Right kidney (tissue), 9 donors: ENCODE data around the gene ENHO.
A peak's percentile ranks its signal among the peaks of the same experiment; 100 is the strongest.

Source experiments
- DNase-seq: peaks from one replicate; pipeline ENCODE4 v3.0.0-alpha.2; 2016
- long read RNA-seq, 8 donors: transcript quantifications; one replicate each; lab custom pipeline, GENCODE V29; 2026

The ENHO gene
- long read RNA-seq, donor 1, partial matches to known transcripts: 0 of 2 reads
- long read RNA-seq, donor 1, other reads (novel, unspliced or antisense): 0 of 2 reads
- long read RNA-seq, donor 2, partial matches to known transcripts: 0 of 2 reads
- long read RNA-seq, donor 2, other reads (novel, unspliced or antisense): 0 of 2 reads
- long read RNA-seq, donor 3, partial matches to known transcripts: 0 of 1 reads
- long read RNA-seq, donor 3, other reads (novel, unspliced or antisense): 0 of 1 reads
- long read RNA-seq, donor 4, partial matches to known transcripts: 0 of 1 reads
- long read RNA-seq, donor 4, other reads (novel, unspliced or antisense): 0 of 1 reads
- long read RNA-seq, donor 5, partial matches to known transcripts: 0 of 4 reads
- long read RNA-seq, donor 5, other reads (novel, unspliced or antisense): 0 of 4 reads
- long read RNA-seq, donor 6, partial matches to known transcripts: 0 of 2 reads
- long read RNA-seq, donor 6, other reads (novel, unspliced or antisense): 0 of 2 reads
- long read RNA-seq, donor 7, partial matches to known transcripts: 0 of 4 reads
- long read RNA-seq, donor 7, other reads (novel, unspliced or antisense): 0 of 4 reads
- long read RNA-seq, donor 8, partial matches to known transcripts: 0 of 1 reads
- long read RNA-seq, donor 8, other reads (novel, unspliced or antisense): 0 of 1 reads

DNA sequence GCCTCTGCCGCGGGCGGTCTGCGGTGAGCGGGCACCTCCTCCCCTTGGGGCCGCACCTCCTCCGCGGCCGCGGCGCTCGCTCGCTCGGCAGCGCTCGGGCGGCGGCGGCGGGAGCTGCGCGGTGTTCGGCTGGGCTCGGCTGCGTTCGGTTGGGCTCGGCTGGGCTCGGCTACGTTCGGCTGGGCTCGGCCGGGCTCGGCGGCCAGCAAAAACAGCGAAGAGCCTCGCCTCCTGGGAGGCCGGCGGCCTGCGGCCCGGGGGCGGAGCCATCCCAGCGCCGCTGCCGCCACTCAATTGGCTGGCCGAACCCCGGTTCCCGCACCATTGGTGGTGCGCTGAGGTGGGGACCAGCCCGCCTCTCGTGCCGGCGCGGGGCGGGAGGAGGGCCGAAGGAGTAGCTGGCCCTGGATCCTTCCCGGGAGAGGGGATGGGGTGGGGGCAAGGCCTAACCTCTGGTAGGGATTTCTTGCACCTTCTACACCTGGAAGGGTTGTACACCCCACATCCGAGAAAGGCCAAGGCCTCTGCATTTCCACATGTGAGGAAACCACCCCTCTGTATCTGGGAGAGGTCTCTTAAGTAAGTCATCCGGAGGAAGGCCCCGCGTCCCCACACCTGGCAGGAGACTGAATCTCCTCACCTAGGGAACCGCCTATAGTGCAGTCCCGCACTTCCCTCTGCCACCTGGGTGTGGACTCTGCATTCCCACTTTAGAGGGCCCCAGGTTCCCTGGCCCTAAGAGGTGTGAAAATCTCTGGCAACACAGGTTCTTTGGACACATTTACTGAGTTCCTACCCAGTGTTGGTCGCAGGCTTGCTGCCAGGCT lies at the start of gene ENHO:
TSS of gene ENHO (minus strand) at position 20 of the 827 bp plus-strand sequence. CDS start 1,295 bp downstream, outside the sequence.
- peak; percentile 89 for DNase-seq

DNA sequence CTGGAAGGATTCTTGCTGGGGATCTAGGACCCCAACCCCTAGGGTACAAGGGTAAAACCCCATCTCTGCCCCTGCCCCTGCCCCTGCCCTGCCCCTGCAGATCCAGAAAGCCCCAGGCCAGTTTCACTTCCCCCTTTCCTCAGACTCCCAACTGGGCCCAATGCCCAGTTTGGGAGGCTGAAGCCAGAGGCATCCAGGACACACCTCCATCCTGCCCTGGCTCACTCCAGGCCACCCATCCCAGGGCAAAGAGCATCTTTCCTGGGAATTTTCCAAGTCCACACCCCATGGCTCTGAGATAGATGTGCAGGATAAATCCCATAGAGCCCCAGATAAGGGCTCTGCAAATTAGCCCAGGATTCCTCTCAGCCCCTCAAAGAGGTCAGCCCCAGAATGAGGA lies 49.3 kb upstream of the ENHO start:
- DNase-seq: no peak

DNA sequence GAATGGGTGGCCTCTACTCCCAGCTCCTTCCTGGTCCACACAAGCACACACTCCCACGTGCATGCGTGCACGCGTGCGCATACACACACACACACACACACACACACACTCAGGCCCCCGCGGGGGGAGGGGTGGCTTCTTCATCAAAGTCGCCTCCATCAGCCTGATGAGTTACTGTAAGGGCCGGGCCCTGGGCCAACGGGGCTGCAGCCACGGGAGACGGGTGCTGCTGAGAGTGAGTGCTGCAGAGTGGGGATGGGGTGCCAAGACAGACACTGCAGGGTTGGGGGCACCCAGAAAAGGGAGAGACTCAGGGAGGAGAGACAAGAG lies 48.7 kb upstream of the ENHO start:
- no peak for DNase-seq

DNA sequence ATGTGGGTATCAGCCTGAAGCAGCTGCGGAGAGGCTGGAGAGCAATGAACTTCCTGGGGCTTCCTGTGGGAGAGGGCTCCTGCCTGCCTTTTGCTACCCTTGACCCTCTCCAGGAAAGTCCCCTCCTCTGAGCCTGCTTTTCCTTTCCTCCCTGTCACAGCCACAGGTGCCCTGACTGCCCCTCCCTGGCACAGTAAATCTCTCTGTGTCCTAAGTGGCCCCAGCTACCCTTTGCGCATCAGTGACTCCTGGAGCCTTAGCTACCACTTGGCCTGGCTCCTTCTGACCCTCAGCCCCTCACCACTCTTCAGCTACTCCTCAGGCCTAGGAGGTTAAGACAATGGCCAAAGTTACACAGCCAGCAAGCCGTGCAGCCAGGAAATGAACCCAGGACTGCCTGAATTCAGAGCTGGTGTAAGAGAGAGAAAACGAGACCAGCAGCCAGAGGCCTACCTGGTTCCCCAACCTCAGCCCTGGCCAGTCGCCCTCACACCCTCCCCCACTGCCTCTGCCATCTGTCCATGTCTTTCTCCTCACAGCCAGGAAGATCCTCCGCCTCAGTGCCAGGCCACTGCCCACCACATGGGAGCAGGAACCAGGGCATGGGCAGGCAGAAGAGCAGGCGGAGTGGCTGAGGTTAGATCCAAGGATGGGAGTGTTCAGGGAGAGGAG lies 48.2 kb upstream of the ENHO start:
- no peak for DNase-seq

DNA sequence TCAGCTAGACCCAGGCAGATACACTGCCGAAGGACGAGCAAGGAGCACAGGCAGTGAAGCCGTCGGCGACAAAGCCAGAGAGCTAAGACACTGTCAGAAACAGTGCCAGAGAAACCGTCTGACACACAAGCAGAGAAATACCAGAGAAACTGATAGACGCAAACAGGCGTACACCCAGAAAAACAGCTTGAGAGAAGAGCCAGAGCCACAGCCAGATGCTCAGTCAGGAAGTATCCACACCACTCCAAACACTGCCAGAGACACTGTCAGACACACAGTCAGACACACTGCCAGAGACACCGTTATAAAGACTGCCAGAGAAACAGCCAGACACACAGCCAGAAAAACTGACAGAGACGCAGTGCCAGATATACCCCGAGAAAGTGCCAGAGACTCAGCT lies 47.6 kb upstream of the ENHO start:
- no peak for DNase-seq

DNA sequence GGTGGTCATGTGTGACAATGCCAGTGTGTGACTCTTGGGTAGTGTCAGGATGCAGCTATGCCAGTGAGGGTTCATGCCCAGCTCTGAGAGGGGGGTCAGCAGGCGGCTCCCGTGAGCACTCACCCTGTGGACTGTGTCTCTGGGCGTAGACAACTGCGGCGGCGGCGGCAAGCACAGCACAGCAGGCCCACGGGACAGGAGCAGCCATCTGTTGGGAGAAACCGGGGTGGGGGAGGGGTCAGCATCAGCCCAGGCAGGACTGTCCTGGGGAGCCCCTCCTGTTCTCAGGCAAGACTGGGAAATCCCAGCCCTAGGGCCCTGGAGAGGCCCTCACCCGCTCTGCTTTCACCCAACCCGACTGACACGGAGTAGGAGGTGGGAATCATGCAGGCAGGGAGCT lies 46.0 kb upstream of the ENHO start:
- no peak for DNase-seq

DNA sequence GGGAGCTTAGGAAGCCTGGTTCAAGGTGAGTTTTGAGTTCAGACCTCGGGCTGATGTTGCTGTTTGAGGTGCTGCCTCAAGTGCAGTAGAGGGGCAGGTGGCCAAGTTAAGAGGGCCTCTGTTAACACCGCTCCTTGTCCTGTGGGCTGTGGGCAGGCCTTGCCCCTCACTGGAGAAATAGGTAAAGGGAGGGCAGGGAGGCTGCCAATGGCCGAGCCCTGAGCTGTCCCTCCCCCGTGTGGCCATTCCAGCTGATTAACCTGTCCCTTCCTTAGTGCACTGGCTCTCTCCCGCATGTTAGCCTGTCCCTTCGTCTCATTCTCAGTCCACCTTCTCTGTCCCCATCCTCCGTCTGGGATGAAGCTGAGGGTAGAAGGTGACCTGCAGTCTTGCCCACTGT lies 45.3 kb upstream of the ENHO start:
- no peak for DNase-seq

DNA sequence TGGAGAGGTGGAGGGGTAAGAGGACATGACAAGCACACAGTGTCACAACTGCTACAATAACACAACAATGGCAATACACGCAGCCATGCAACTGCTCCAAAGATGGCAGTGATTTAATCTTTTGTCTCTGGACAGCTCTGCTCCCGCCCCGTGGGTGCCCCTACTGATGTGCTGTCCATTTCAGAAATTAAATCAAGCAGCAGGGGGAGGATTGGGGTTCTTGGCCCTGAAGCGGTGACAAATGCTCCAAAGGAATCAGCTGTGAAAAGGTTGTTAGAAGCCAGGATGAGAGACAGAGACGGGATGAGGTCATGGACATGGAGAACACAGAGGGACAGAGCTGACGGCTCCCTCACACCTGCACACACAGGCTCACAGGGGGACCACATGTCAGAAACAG lies 44.2 kb upstream of the ENHO start:
- DNase-seq: no peak

DNA sequence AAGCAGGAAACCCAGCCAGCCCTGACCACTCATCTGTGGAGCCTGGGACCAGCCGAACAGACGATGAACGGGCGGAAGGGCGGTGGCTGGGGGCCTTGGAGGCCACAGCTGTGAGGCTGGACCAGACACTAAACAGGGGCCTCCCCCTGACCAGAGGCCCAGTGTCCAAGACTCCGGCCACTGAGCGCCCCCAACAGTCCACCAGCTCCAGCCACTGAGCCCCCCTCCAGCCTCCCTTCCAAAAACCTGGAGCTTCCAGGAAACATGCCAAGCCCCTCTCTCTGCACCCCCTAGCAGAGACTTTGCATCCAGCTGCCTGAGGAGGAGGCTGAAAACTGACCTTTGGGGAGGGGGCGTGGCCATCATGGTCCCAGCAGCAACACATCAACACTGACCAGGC lies 43.5 kb upstream of the ENHO start:
- DNase-seq: no peak

DNA sequence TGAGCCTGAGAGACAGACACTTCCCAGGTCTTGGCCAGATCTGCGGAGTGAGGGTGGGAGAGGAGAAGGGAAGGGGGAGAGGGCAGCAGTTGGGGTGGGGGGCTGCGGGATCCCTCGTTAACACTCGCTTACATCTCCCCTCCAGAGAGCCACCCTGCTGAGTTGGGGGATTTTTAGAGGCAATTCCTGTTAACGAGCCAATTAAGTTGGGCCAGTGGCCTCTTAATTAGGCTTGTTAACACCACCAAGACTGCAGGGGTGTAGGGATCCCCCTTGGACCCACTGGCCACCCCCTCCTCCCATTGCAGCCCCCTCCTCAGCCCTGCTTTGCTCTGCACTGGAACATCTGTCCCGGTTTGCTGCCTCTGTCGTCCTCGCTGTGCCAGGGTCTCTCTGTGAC lies 43.1 kb upstream of the ENHO start:
- DNase-seq: no peak

DNA sequence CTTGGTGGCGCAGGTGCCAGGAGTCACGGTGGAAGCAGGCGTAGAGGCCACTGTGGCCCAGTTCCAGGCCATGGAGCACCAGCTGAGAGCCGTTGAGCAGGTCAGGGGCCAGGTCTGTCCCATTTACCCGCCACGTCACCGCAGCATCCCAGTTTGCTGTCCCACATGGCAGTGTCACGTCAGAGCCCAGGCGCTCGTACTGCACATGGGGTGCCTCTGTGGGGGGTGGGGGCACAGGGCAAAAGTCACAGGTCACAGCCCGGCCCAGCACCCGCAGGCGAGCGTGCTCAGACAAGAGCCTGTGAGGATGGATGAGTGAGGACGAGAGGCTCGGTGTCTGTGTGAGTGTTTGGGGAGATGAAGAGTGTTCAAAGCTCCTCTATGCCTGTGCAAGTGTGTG lies 41.8 kb upstream of the ENHO start:
- no peak for DNase-seq

DNA sequence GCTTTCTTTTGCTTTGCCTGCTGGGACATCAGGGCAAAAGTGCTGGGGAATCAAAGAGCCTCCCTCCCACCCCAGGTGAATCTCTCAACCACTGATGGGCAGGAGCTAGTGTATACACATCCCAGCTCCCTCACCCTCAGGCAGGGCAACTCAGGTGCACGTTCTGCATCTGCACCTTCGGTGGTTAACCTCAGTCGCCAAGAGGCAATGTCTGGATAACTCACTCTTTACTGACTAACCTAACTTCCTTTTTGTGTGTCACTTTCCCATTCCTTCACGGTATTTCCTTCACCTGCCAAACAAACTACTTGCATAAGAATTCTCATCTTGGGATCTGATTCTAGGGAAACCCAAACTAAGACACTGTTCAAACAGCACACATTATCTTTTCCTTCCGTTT lies 40.5 kb upstream of the ENHO start:
- no peak for DNase-seq

DNA sequence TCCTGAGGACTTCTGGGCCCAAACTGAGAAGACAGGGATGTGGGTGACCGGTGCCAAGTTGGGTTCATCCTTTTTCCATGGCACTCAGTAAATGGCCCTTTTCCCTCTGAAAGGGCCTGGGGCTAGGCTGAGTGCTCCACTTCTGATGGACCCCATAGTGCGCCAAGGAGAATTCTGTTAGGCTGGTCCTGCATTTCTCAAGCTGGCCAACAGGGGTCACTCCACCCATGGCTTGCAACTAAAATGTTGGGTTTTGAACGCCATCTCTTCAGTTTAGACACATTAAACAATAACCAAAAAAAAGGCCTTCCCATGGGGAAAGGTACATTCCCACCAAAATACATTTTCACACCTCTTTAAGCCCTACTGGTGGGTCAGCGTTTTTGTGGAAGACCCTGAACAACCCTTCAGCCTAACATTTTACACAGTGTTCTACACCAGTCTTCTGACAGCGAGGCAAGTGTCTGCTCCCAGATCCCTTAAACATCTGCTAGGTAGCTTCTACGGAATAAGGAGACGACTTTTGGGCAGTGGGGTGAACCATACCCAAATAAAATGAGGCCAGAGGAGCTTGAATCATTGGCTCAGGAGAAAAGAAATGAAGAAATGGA lies 39.5 kb upstream of the ENHO start:
- no peak for DNase-seq

DNA sequence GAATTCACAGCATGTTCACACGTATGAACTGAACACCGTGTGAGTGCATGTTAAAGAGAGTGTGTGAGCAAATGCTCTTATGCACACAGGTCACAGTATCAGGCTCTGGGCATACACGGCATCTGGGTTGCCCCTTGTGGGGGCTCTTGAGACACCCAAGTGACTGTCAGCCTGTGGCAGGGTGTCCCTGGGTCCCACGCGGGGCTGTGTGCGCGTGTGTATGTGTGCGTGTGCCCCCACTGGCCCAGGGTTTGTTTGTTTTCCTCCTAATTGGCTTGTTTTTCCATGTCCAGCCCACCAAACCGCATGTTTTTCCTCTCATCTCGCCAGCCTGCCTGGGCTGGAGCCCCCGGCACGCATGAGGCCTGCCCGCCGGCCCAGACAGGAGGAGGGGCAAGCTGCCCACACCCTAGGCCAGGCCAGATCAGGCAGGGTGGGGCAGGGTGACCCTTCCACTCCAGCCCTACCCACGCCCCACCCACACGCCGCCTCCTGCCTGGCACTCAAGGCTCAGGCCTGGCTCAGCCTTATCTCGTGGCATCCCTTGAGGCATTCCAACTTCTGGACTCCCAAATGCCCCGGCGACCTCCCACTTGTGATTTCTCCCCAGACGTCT lies 37.9 kb upstream of the ENHO start:
- no peak for DNase-seq

DNA sequence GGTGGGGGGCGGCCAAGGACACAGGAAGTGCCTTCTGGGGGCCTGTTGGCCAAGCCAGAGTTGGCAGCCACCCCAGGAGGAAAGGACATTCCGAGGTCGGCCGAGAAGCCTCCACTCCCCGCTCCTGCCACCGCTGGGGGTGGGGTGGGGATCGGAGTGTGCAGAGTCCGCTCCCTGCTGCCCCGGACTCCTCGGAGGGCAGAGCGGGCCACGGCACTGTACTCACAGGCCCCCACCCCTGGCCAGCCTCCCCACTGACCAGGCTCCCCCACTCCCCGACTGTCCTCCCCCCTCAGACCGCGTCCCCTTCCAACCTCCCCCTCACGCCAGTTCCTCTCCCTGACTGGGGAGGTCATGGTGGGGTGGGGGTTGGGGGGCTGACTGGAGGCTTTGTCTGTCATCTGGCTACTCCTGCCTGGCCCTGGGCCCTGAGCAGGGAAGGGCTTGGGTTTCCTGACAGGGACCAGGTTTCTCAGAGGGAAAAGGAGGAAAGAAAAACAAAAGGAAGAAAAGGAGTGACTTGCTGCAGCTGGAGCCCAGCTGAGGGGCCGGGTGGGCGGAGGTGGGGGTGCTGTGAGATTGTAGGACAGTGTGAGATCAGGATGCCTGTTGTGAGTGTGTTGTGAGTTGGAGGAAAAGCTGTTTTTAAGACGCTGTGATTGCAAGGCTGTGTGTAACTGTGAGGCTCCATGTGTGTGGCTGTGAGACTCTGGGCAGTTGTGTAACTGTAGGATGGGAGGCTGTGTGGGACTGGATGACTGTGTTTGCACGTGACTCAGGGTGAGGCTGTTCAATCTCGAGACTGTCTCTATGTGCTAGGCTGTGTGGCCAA lies 37.0 kb upstream of the ENHO start:
- DNase-seq: no peak

DNA sequence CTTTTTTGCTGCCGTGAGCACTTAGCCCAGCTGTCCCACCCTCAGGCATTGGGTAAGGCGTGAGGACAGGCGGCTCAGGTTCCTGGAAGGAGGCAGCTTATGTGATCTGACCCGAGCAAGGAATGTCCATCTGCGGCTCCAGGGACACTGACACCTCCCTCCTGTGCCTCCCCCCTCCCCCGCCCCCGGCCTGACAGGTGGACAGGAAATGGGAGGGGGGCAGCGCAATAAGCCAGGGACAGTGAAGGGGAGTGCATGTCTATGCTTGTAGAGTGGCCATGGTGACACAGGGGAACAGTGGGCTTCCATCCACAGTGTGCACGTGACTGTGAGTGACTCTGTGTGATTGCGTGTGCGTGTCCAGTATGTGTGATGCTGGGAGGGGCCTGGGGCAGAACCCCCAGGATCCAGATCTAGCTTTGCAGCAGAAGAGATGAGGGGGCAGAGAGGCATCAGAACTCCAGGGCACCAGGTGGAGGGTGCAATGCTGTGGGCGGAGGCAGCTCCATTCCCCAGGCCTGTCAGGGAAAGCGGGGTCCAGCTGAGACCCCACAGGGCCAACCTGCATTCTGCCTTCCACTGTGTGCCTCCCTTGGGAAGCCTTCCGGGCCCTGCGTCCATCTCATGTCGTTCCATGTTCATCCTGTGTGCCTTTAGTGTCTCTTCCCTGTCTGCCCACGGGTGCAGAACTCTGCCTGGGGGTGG lies 36.3 kb upstream of the ENHO start:
- peak; percentile 77 for DNase-seq

DNA sequence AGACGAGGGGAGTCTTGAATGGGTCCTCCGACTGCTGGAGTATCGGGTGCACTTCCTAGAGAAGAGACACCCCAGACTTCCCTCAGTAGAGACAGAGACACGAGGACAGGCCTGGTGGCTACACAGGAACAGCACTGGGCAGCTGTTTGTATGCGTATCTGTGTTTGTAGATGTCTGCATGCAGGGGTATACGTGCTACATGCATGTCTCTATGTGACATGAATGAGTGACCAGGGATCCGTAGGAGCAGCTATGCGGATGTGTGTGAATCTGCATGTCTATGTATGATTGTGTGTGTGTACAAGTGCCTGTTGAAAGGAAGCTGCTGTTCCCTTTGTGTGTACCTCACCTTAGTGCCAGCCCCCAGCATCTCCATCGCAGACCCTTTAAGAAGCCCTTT lies 35.6 kb upstream of the ENHO start:
- no peak for DNase-seq

DNA sequence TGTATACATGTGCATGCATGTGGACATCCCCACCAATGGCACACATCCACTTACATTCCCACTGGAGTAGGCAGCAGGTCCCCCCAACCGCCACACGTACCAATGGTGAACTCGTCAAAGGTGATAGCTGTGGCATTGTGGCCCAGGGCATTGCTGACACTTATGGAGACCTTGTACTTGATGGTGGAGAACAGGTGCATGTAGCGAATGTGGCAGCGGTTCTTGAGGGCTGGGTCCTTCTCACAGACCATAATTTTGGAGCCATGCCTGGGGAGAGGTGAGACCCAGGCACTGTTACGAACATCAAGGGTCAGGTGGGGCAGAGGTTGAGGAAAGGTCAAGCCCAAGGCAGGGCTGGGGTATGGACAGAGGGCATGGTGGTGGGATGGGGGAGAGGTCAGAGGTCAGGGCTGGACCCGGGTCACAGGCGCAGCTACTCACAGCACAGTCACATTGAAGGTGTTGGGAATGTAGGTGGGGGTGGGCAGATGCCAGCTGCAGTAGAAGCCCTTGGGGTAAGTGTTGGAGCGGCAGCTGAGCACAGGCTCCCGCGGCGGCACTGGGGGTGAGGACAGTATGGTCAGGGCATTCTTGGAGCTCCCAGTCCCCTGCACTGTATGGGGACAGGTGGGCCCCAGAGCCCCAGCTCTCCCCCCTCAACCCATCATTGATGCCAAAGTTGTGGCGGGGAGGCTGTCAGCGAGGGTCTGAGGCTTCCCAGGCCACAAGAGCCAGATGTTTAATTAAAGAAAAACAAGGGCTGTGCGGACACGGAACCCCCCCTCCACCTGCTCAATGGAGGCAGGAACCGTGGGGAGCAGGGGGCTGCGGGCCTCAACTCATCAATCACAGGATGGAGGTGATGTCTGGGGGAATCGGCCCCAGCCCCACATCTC lies 34.9 kb upstream of the ENHO start:
- no peak for DNase-seq

DNA sequence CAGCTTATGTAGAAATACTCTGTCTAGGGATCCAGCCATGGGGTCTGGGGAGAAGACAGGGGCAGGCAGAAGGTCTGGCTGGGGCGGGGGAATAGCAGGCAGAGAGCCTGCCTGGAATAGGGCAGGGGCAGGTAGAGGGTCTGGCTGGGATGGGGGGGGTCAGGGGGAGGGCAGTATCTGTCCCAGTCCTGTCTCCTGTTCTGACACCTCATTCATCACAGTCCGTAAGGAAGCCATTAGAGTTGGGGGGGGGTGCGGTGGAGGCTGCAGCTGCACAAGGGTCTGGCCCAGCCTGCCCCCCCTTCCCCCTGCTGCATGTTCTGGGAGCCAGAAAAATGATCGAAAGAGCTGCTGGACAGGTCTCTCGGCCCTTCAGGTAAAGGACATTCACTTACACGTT lies 34.2 kb upstream of the ENHO start:
- no peak for DNase-seq
